Hematopoietic multipotent progenitor cell treated with erythropoietin and hydrocortisone succinate and interleukin-3 and kit ligand, for 17 days (in vitro differentiated cells): ENCODE results near the gene RFX1.
A peak's percentile ranks its signal among the peaks of the same experiment; 100 is the strongest.
"Not testable (repeated sequence)": the region's sequence is repeated elsewhere in the genome, so short reads cannot be mapped to it uniquely, and the experiment has no call there.

Experiments
- DNase-seq: peaks from one replicate; pipeline ENCODE4 v3.0.0-alpha.2; 2015; ENCODE audit warnings: low spot score

Gene RFX1

GRCh38 chr19:14006085-14006765 lies at the start of gene RFX1:
Gene RFX1, minus strand, starts transcription at chr19:14006320. Its CDS starts 12,477 bp downstream, at chr19:13993843.
- DNase-seq: peak; percentile 99

- DNase-seq: no peak
Measured at GRCh38 chr19:14055396-14055795, 49.3 kb upstream of the RFX1 start.

GRCh38 chr19:14054721-14055120 lies 48.6 kb upstream of the RFX1 start:
- DNase-seq: no peak

- no peak for DNase-seq
Measured at GRCh38 chr19:14054099-14054498, 48.0 kb upstream of the RFX1 start.

GRCh38 chr19:14053500-14053899 lies 47.4 kb upstream of the RFX1 start:
- DNase-seq: no peak

GRCh38 chr19:14053032-14053431 lies 46.9 kb upstream of the RFX1 start:
- DNase-seq: no peak

GRCh38 chr19:14052470-14052869 lies 46.4 kb upstream of the RFX1 start:
- DNase-seq: no peak

- no peak for DNase-seq
Measured at GRCh38 chr19:14051980-14052379, 45.9 kb upstream of the RFX1 start.

GRCh38 chr19:14050961-14051360 lies 44.8 kb upstream of the RFX1 start:
- DNase-seq: not testable (repeated sequence)

GRCh38 chr19:14050512-14050911 lies 44.4 kb upstream of the RFX1 start:
- DNase-seq: no peak

- peak; percentile 74 for DNase-seq
Measured at GRCh38 chr19:14048443-14049153, 42.5 kb upstream of the RFX1 start.

- not testable (repeated sequence) for DNase-seq
Measured at GRCh38 chr19:14047866-14048265, 41.7 kb upstream of the RFX1 start.

- peak; percentile 86 for DNase-seq
Measured at GRCh38 chr19:14042659-14043608, 36.8 kb upstream of the RFX1 start.

GRCh38 chr19:14039181-14039580 lies 33.1 kb upstream of the RFX1 start:
- no peak for DNase-seq

GRCh38 chr19:14035706-14036105 lies 29.6 kb upstream of the RFX1 start:
- no peak for DNase-seq

GRCh38 chr19:14035159-14035558 lies 29.0 kb upstream of the RFX1 start:
- DNase-seq: not testable (repeated sequence)

- DNase-seq: no peak
Measured at GRCh38 chr19:14033946-14034345, 27.8 kb upstream of the RFX1 start.

GRCh38 chr19:14031719-14032480 lies 25.8 kb upstream of the RFX1 start, which contains the start of gene IL27RA:
Gene IL27RA, plus strand, starts transcription at chr19:14031762. Its CDS starts 111 bp downstream, at chr19:14031873.
- peak; percentile 18 for DNase-seq

GRCh38 chr19:14030997-14031718 lies 25.0 kb upstream of the RFX1 start:
- no peak for DNase-seq

- DNase-seq: no peak
Measured at GRCh38 chr19:14028901-14029300, 22.8 kb upstream of the RFX1 start.
